Upper lobe of left lung (tissue), 6 donors: ENCODE data around the gene GAB4. TPM values are rescaled to one million over a fixed set of nuclear protein-coding genes. Genes with fewer than 3 reads are reported as not detected.

Experiments used
- ATAC-seq, 2 donors: fragments of 200-7000 bp; cut with Tn5 transposase; one replicate each; pipeline ENCODE4 v1.9.1; 2022; ENCODE audit warnings: mild to moderate bottlenecking in 2 of 2, moderate library complexity in 2 of 2; ENCODE audit not compliant: low FRiP score in 2 of 2
- DNase-seq, 2 donors: peaks; one replicate each; pipeline ENCODE4 v3.0.0-alpha.2; 2019 to 2020
- H3K27ac ChIP-seq, 4 donors: fragments of 200-600 bp; sonication (generic); one replicate each; pipeline ENCODE4 v1.5.1; 2016 to 2019
- H3K27me3 ChIP-seq, 4 donors: fragments of 200-600 bp; sonication (generic); one replicate each; pipeline ENCODE4 v1.5.1; 2017 to 2019
- H3K36me3 ChIP-seq, 4 donors: fragments of 200-600 bp; sonication (generic); one replicate each; pipeline ENCODE4 v1.5.1; 2016 to 2019
- H3K4me1 ChIP-seq, 4 donors: fragments of 200-600 bp; sonication (generic); one replicate each; pipeline ENCODE4 v1.5.1; 2018 to 2019
- H3K4me3 ChIP-seq, 4 donors: fragments of 200-600 bp; sonication (generic); one replicate each; pipeline ENCODE4 v1.5.1; 2017 to 2019; ENCODE audit warnings: mild to moderate bottlenecking in 2 of 4, moderate library complexity in 1 of 4
- H3K9me3 ChIP-seq, 4 donors: fragments of 200-600 bp; sonication (generic); one replicate each; pipeline ENCODE4 v1.5.1; 2018 to 2019
- EP300 ChIP-seq, 4 donors: sonication (generic); formaldehyde crosslinking; IDR thresholded peaks; one replicate each; pipeline ENCODE4 v1.5.1; 2017; ENCODE audit warnings: antibody characterized with exemption in 4 of 4, control low read depth in 2 of 4
- POLR2A ChIP-seq, 4 donors: fragments of 450-650 bp; IDR thresholded peaks; one replicate each; pipeline ENCODE4 v1.5.1; 2016 to 2017; ENCODE audit warnings: antibody characterized with exemption in 4 of 4, mild to moderate bottlenecking in 2 of 4
- POLR2AphosphoS5 ChIP-seq, 2 donors: sonication (generic); formaldehyde crosslinking; IDR thresholded peaks; one replicate each; pipeline ENCODE4 v1.5.1; 2017; ENCODE audit warnings: antibody characterized with exemption in 2 of 2
- WGBS, 2 donors: methylation state at CpG; one replicate each; pipeline ENCODE4 v1.1.5; 2017 to 2018; 5-methylcytosine and 5-hydroxymethylcytosine counted together
- total RNA-seq, 6 donors: library from RNA; depleted of rRNA in 4 of 6; stranded (reverse); fragments of >200 nt in 4 of 6; gene quantifications; one replicate each; pipeline versions ENCODE4 v1.1.0 to v1.2.1, GENCODE V29; 2016 to 2021
- TF ChIP-seq, protein P1 (sequence below), 6 experiments: fragments of 450-650 bp in 4 of 6; fragments of 200-600 bp in 2 of 6; sonication (generic) in 2 of 6; IDR thresholded peaks; one replicate each; pipeline ENCODE4 v1.5.1; 2016 to 2019; ENCODE audit warnings: antibody characterized with exemption in 6 of 6
- donor health status: DM: no; HTN: no; CAD: no; lungs with moderate emphysema.
- donor health status: DM: no; HTN: yes; CAD: no; lungs with severe emphysema.

Gene GAB4
- total RNA-seq, 6 donors from 2014 or later: not detected

DNA sequence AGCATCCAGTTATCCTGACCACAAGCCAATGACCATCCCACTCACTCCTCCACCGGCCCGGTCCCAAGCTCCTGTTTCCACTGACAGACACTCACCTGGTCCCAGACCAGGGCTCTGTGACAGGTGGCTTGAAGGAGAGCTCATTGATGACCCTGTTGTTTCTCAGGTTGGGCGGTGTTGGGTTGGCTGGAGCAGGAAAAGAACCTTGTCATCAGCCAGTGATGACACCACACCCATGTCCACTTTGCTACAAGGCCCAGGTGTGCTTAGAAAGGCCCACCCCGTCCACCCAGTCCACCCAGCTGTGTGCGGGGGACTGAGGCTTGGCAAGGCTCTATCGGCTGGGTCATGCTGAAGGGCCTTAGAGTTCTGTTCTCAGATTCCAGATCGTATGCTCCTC, 42.9 kb downstream of the GAB4 start:
- WGBS, 2 donors: 80 to 85% methylated on average over 4 to 7 of the region's 7 CpGs

DNA sequence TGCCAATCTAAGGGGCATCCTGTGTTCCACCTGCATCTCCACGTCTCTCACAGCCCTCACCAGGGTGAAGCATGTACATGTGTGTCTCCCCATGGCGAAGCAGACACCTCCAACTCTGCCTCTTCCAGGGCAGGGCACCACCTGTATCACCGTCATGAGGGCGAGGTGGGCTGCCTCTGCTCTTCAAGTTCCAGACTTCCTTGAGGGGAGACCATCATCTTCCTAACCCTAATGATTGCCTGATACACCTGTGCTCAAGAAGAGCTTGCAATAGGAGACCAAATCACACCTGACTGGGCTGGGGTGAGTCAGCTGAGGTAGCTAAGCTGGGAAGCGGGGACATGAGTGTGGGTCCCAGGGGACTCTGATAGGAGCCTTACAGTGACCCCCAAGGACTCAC, 43.7 kb downstream of the GAB4 start:
- no peaks in the 10 kb centered on the region for H3K9me3 ChIP-seq
- WGBS, 2 donors: 79% methylated on average over 5 of the region's 5 CpGs
- no peak overlapping the region for H3K27ac ChIP-seq
- H3K4me1 ChIP-seq: no peaks in the 10 kb centered on the region
- TF ChIP-seq POLR2A (IDR thresholded peaks at IDR 0.05): no peak
- TF ChIP-seq, protein P1, sequence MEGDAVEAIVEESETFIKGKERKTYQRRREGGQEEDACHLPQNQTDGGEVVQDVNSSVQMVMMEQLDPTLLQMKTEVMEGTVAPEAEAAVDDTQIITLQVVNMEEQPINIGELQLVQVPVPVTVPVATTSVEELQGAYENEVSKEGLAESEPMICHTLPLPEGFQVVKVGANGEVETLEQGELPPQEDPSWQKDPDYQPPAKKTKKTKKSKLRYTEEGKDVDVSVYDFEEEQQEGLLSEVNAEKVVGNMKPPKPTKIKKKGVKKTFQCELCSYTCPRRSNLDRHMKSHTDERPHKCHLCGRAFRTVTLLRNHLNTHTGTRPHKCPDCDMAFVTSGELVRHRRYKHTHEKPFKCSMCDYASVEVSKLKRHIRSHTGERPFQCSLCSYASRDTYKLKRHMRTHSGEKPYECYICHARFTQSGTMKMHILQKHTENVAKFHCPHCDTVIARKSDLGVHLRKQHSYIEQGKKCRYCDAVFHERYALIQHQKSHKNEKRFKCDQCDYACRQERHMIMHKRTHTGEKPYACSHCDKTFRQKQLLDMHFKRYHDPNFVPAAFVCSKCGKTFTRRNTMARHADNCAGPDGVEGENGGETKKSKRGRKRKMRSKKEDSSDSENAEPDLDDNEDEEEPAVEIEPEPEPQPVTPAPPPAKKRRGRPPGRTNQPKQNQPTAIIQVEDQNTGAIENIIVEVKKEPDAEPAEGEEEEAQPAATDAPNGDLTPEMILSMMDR (IDR thresholded peaks at IDR 0.05): no peak
- TF ChIP-seq EP300 (IDR thresholded peaks at IDR 0.05): no peak
- TF ChIP-seq POLR2AphosphoS5 (IDR thresholded peaks at IDR 0.05): no peak
- H3K36me3 ChIP-seq: no peaks in the 10 kb centered on the region
- ATAC-seq (no peak), DNase-seq (no peak)
- H3K27me3 ChIP-seq: no peaks in the 10 kb centered on the region
- no peak overlapping the region for H3K4me3 ChIP-seq

More for the DNA sequence above, 42.9 kb downstream of the GAB4 start:
- Histone ChIP-seq H3K4me3 (no peak overlapping the region), H3K27me3 (no peaks in the 10 kb centered on the region), H3K4me1 (no peaks in the 10 kb centered on the region), H3K9me3 (no peaks in the 10 kb centered on the region), H3K36me3 (no peaks in the 10 kb centered on the region), H3K27ac (no peak overlapping the region)
- ATAC-seq: no peak
- no peak for DNase-seq
- TF ChIP-seq EP300 (IDR thresholded peaks at IDR 0.05): no peak
- TF ChIP-seq, protein P1 (IDR thresholded peaks at IDR 0.05): no peak
- no peak for TF ChIP-seq POLR2AphosphoS5 (IDR thresholded peaks at IDR 0.05)
- no peak for TF ChIP-seq POLR2A (IDR thresholded peaks at IDR 0.05)

DNA sequence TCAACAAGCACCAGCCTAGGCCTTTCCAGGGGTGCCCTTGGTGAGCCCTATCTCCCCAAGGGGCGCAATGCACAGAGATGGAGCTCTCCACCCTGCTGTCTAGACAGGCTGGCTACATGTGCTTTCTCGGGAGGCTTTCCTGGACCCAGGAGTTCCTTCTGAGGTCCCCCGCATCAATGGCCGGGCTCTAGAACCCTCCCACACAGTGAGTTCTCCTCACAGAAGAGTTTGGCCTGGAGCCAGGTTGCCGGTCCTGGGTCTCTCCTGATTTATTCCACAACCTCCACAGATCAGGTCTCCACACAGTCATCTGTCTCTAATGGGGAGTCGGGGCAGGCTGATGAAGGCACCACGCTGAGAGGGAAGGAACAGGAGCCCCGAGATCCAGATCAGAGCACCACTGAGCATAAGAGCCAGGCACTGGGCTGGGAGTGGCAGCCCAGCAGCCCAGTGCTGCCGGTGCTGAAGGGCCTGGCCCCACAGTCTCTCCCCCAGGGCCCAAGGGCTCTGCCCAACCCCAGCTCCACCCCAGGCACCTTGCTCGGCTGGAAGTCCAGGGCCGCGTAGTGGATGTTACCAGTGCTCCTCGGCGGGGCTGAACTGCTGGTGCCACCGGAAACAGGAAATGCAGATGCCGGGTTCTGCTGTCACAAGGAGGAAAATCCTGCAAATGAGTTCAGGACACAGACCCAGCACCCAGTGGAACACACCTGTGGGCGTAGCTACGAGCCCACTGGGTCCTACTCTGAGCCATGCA, 44.7 kb downstream of the GAB4 start:
- 80 to 87% methylated on average over 12 to 18 of the region's 18 CpGs for WGBS, 2 donors
- no peaks in the 10 kb centered on the region for H3K4me1 ChIP-seq
- H3K4me3 ChIP-seq: no peak overlapping the region
- no peaks in the 10 kb centered on the region for H3K36me3 ChIP-seq
- no peaks in the 10 kb centered on the region for H3K9me3 ChIP-seq
- H3K27ac ChIP-seq: no peak overlapping the region
- H3K27me3 ChIP-seq: no peaks in the 10 kb centered on the region
- ATAC-seq (no peak), DNase-seq (no peak)
- no peak for TF ChIP-seq EP300 (IDR thresholded peaks at IDR 0.05)
- no peak for TF ChIP-seq POLR2AphosphoS5 (IDR thresholded peaks at IDR 0.05)
- TF ChIP-seq, protein P1 (IDR thresholded peaks at IDR 0.05): no peak
- TF ChIP-seq POLR2A (IDR thresholded peaks at IDR 0.05): no peak

DNA sequence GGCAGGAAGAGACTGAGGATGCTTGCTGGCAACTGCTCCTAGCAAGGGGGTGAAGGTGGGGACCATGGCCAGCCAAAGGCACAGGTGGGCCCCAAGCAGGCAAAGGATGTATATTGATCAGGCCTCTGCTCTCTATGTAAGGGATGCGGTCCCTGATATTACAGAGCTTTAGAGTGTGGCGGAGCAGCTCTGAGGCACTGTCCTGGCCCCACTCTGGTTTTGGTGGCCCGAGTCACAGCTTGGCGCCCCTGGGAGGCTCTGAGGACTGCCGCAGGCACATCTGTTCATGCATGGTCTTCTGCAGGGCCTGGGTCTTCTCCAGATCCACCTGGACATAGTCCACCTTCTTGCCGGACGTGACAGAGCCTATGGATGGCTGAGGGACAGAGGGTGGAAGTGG, 45.5 kb downstream of the GAB4 start:
- Histone ChIP-seq H3K27ac (no peak overlapping the region), H3K36me3 (no peaks in the 10 kb centered on the region), H3K27me3 (no peaks in the 10 kb centered on the region), H3K4me1 (no peaks in the 10 kb centered on the region), H3K9me3 (no peaks in the 10 kb centered on the region), H3K4me3 (no peak overlapping the region)
- no peak for ATAC-seq
- no peak for DNase-seq
- TF ChIP-seq POLR2A (IDR thresholded peaks at IDR 0.05) (no peak), EP300 (IDR thresholded peaks at IDR 0.05) (no peak), POLR2AphosphoS5 (IDR thresholded peaks at IDR 0.05) (no peak)
- TF ChIP-seq, protein P1 (IDR thresholded peaks at IDR 0.05): no peak
- WGBS, 2 donors: 96 to 100% methylated on average over 1 to 7 of the region's 7 CpGs
